ENCODE data around the gene EVX1.

EVX1 gene

DNA sequence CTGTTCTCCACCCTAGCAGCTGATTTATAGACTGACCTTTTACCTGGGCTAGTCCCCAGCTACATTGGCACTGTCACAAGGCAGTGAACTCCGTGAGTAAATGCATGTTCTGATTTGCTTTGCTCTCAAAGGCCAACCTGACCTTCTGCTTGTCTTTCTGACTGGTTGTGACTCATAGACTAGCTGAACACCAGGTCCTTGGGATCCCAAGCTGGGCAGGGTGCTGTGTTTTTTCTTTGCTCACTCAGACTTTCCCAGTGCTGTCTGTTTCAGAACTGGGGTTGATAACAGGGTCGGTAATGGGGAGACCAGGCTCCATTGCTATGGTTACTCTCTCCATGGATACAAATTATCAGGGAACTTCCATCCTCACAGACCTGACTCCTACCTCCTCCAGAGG lies 35.0 kb downstream of the EVX1 start:
- H3K36me3 ChIP-seq (ENCODE audit: insufficient read depth, low read depth, low read length) = no peaks in the 10 kb centered on the region
- no peaks in the 10 kb centered on the region for H3K4me1 ChIP-seq (ENCODE audit: insufficient read depth, low read length)
- no peak overlapping the region for H3K9ac ChIP-seq (ENCODE audit: low read depth, low read length)
- H3K9me3 ChIP-seq (ENCODE audit: insufficient read depth, low read depth, low read length) = no peaks in the 10 kb centered on the region
- no peak overlapping the region for H3K27ac ChIP-seq (ENCODE audit: low read length)
- H3K27me3 ChIP-seq (ENCODE audit: insufficient read depth, low read length) = no peaks in the 10 kb centered on the region
- no peak overlapping the region for H3K4me3 ChIP-seq (ENCODE audit: low read length)

GRCh38 chr7:27283558-27283957 lies 41.0 kb downstream of the EVX1 start:
- Histone ChIP-seq H3K27me3 (ENCODE audit: insufficient read depth, low read length) (no peaks in the 10 kb centered on the region), H3K36me3 (ENCODE audit: insufficient read depth, low read depth, low read length) (no peaks in the 10 kb centered on the region), H3K27ac (ENCODE audit: low read length) (no peak overlapping the region), H3K4me3 (ENCODE audit: low read length) (no peak overlapping the region), H3K9ac (ENCODE audit: low read depth, low read length) (no peak overlapping the region), H3K9me3 (ENCODE audit: insufficient read depth, low read depth, low read length) (no peaks in the 10 kb centered on the region), H3K4me1 (ENCODE audit: insufficient read depth, low read length) (no peaks in the 10 kb centered on the region)

GRCh38 chr7:27295236-27295635 lies 52.6 kb downstream of the EVX1 start:
- no peaks in the 10 kb centered on the region for H3K9me3 ChIP-seq (ENCODE audit: insufficient read depth, low read depth, low read length)
- H3K27ac ChIP-seq (ENCODE audit: low read length) = no peak overlapping the region

DNA sequence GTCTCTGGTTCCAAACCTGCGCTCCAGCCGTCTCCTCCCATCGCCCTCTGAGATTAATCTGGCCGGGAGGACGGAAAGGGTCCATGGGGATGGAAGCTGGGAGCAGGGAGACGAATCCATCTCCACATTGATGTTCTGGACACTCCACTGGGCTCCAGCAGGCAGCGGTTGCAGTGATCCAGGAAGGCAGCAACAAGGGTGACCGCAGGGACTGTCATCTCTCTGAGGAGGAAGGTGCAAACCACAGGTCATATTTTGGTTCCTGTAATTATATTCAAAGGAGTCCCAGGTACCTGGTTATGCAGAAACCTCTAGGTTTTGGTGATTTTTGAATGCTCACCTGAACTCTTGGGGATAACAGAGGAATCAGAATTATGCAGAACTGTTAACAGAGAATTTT lies 54.8 kb downstream of the EVX1 start:
- Histone ChIP-seq H3K4me1 (ENCODE audit: insufficient read depth, low read length) (no peaks in the 10 kb centered on the region), H3K27ac (ENCODE audit: low read length) (no peak overlapping the region), H3K9me3 (ENCODE audit: insufficient read depth, low read depth, low read length) (no peaks in the 10 kb centered on the region), H3K9ac (ENCODE audit: low read depth, low read length) (no peak overlapping the region), H3K27me3 (ENCODE audit: insufficient read depth, low read length) (0 out of 2 replicates have a peak, but pooled peaks cover 4% of the 10 kb centered on the region), H3K36me3 (ENCODE audit: insufficient read depth, low read depth, low read length) (no peaks in the 10 kb centered on the region), H3K4me3 (ENCODE audit: low read length) (no peak overlapping the region)

More at GRCh38 chr7:27295236-27295635, 52.6 kb downstream of the EVX1 start:
- Histone ChIP-seq H3K36me3 (ENCODE audit: insufficient read depth, low read depth, low read length) (no peaks in the 10 kb centered on the region), H3K27me3 (ENCODE audit: insufficient read depth, low read length) (0 out of 2 replicates have a peak, but pooled peaks cover 4% of the 10 kb centered on the region), H3K4me1 (ENCODE audit: insufficient read depth, low read length) (no peaks in the 10 kb centered on the region), H3K9ac (ENCODE audit: low read depth, low read length) (no peak overlapping the region), H3K4me3 (ENCODE audit: low read length) (no peak overlapping the region)
